ENCODE results near the gene KLRG1. TPM values are rescaled to one million over a fixed set of nuclear protein-coding genes. Genes with fewer than 3 reads are reported as not detected.

The KLRG1 gene
- 4.5 TPM for total RNA-seq

DNA sequence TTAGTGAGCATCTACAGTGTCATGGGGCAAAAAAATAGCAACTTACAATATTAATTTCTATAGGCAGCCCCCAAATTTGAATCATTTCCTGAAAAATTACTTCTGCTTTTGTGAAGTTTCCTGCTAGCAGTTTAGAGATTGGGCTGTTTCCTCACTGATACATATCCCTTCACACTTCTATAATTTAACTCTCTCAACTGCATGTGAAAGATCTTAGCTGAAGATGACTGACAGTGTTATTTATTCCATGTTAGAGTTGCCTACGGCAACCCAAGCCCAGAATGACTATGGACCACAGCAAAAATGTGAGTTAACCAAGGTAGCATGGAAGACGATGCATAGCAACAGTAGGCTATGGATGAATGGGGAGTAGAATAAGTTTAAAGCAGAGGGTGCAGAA lies at the start of gene KLRG1:
KLRG1 (plus strand) TSS at position 134 of the 400 bp plus-strand sequence; CDS start at position 224, 90 bp downstream.
- DNase-seq (ENCODE audit: low spot score) (no peak), ATAC-seq (no peak)
- intact Hi-C loops (cut with DNase I) = no loop called here

- no peak for DNase-seq (ENCODE audit: low spot score)
- no peak for ATAC-seq
- intact Hi-C loops (cut with DNase I) = no loop called here
Observed at GRCh38 chr12:8941691-8942478, 47.5 kb upstream of the KLRG1 start.

DNA sequence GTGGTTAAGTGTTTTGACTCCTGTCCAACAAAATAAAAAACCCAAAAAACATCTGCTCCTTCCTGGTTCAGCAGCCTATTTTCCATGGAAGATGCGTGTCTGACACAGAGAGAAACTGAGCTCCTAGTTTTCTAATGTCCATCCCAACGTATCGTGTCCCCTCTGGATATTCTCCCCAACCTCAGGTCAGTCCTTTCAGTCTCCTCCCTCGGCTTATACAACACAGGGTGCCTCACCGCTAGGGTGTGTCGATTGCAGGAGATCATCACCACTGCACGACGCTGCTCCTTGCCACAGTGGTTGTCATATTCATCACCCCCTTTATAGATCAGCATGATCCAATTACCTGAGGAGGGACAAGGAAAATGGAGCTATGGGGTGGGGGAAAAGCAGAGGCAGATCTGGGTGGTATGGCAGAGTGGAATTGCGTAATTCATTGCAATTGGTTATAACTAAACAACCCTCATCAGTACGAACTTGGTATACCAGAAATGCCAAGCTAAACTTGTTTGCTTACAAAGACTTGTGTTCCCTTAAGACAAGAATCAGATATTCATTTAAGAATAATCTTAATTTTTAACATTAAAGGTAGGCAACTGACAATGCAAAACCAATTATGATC lies 45.7 kb upstream of the KLRG1 start:
- intact Hi-C loops (cut with DNase I) = no loop called here

DNA sequence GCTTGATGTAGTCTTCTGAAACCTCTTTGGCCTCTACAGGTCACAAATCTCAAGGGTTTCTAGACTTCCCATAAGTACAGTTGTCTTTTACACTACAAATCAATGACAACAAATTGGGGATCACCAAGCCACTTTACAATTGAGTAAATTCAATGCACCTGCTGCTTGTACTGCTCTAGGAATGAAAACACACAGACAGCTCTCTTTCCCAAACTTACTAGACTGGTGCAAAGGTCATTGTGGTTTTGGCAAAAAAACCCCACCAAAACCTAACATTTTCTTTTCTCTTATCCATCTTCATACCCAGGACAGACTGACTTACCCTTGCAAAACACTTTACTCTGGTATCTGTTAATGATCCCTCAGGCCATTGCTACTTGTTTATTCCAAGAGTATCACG lies 42.6 kb upstream of the KLRG1 start:
- no peak for DNase-seq (ENCODE audit: low spot score)
- no peak for ATAC-seq
- intact Hi-C loops (cut with DNase I) = no loop called here

More for the DNA sequence above, 45.7 kb upstream of the KLRG1 start:
- no peak for DNase-seq (ENCODE audit: low spot score)
- ATAC-seq = no peak

- intact Hi-C loops (cut with DNase I) = no loop called here
- ATAC-seq (no peak), DNase-seq (ENCODE audit: low spot score) (no peak)
Observed at GRCh38 chr12:8947737-8948136, 41.6 kb upstream of the KLRG1 start.

GRCh38 chr12:8948701-8949341 lies 40.5 kb upstream of the KLRG1 start:
- no peak for DNase-seq (ENCODE audit: low spot score)
- intact Hi-C loops (cut with DNase I) = no loop called here
- ATAC-seq = no peak

DNA sequence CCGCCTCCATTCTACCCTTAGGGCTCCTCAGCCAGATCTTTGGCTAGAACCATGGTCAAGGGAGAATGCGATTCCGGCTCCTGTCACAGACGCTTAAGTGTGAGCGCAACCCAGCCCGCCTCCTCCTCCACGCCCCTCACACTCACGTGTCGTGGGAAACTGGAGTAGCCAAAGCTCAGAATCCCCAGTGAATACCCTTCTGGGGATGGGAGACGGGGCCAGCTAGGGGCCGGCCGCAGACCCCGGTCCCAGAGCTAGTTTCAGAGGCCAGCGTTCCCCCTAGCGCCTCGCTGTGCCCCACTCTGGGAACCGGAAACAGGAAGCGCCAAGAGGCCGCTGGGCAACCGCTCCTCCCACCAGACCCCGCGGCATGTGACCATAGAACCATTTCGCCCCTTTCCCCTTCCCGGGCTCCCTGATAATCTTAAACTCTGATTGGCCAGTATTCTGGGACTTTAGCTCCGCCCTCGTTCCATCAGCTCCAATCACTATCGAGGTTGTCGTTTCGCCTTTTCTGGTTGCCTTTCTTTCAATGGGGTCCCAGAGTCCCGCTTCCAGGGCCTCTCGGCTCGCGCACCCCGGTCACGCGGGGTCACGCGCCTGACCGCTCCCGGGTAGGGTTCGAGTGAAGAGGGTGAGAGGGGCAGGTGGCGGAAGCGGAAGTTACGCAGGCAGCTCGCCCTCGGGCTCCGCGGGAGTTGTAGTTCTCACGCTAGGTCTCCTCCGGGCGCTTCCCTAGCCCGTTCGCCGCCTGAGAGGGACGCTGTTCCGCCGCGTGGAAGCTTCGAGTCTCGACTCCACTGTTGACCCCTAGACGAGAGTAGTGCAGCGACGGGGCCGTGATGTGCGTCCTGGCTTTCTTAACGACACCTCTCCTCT lies 39.8 kb upstream of the KLRG1 start, which contains the start of gene M6PR:
M6PR (minus strand) TSS at position 304 of the 879 bp plus-strand sequence. CDS start 3,241 bp downstream, outside the sequence.
- intact Hi-C loops (cut with DNase I) = loop anchor here (10.0 kb wide), 1 partner anchor 75 kb away; no protein-coding TSS in a partner anchor
- DNase-seq (ENCODE audit: low spot score) (peak; percentile 95), ATAC-seq (peak; percentile 98)

GRCh38 chr12:8950221-8950527 lies 39.2 kb upstream of the KLRG1 start:
- DNase-seq (ENCODE audit: low spot score) (no peak), ATAC-seq (no peak)

GRCh38 chr12:8950702-8951478 lies 38.5 kb upstream of the KLRG1 start:
- intact Hi-C loops (cut with DNase I) = loop anchor here (10.0 kb wide), 1 partner anchor 74 kb away; no protein-coding TSS in a partner anchor
- DNase-seq (ENCODE audit: low spot score) = no peak
- ATAC-seq = no peak

More at GRCh38 chr12:8950221-8950527, 39.2 kb upstream of the KLRG1 start:
- intact Hi-C loops (cut with DNase I) = loop anchor here (10.0 kb wide), 1 partner anchor 75 kb away; no protein-coding TSS in a partner anchor

DNA sequence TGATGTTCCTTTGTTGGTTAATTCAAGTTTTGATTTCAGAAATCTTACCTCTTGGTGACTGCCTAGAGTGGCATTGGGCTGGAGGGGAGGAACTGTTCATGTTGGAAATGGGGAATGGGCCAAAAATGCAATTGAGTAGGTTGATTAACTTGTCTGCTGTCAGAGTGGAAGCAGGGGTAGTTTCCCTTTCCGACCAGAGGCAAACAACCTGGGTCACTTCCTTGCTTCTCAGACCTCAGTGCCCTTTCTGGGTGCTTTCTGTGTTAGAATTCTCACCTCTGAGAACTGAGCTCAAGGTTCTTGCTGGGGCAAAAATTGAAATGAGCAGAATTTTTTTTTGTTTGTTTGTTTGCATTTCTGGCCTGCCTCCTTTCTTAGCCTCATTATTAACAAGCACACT lies 37.6 kb upstream of the KLRG1 start:
- intact Hi-C loops (cut with DNase I) = loop anchor here (10.0 kb wide), 1 partner anchor 73 kb away; no protein-coding TSS in a partner anchor
- ATAC-seq = no peak
- DNase-seq (ENCODE audit: low spot score) = no peak

GRCh38 chr12:8953773-8954402 lies 35.5 kb upstream of the KLRG1 start:
- intact Hi-C loops (cut with DNase I) = loop anchor here (10.0 kb wide), 1 partner anchor 71 kb away; no protein-coding TSS in a partner anchor
- no peak for DNase-seq (ENCODE audit: low spot score)
- no peak for ATAC-seq

GRCh38 chr12:8956073-8956472 lies 33.3 kb upstream of the KLRG1 start:
- ATAC-seq = no peak
- intact Hi-C loops (cut with DNase I) = loop anchor here (10.0 kb wide), 1 partner anchor 69 kb away; no protein-coding TSS in a partner anchor
- no peak for DNase-seq (ENCODE audit: low spot score)

DNA sequence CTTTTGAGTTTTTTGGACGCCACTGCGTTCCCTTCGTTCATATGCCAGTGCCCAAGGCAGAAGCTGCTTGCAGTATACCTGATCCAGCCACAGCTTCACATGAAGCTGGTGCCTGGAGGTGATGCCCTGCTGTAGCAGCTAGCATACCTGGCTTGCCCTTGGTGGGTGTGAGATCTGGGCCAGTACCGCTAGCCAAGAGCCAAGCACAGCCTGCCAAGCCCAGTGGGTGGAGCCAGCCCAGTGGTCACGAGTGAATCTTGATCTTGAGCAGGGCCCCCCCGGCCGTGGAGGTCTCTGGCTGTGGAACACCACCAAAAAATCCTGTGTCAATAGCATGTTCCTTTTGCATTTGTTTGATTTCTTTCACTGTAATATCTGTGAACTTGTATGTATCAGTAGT lies 32.6 kb upstream of the KLRG1 start:
- intact Hi-C loops (cut with DNase I) = loop anchor here (10.0 kb wide), 1 partner anchor 68 kb away; no protein-coding TSS in a partner anchor
- ATAC-seq (no peak), DNase-seq (ENCODE audit: low spot score) (no peak)

GRCh38 chr12:8957561-8957960 lies 31.8 kb upstream of the KLRG1 start:
- intact Hi-C loops (cut with DNase I) = loop anchor here (10.0 kb wide), 1 partner anchor 67 kb away; no protein-coding TSS in a partner anchor
- ATAC-seq (no peak), DNase-seq (ENCODE audit: low spot score) (no peak)

DNA sequence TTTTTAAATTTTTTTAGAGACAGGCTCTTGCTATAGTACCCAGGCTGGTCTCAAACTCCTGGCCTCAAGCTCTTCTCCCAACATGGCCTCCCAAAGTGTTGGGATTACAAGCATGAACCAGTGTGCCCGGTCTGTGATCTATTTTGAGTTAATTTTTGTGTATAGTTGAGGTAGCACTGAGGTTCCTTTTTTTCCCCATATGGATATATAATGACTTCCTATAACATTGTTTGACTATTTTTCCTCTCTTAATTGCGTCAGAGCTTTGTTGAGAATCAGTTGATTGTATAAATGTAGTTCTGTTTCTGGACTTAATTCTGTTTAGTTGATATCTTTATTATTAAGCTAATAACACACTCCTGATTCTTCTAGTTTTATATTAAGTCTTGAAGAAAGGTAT lies 31.3 kb upstream of the KLRG1 start:
- intact Hi-C loops (cut with DNase I) = loop anchor here (10.0 kb wide), 1 partner anchor 67 kb away; no protein-coding TSS in a partner anchor
- ATAC-seq (no peak), DNase-seq (ENCODE audit: low spot score) (no peak)

DNA sequence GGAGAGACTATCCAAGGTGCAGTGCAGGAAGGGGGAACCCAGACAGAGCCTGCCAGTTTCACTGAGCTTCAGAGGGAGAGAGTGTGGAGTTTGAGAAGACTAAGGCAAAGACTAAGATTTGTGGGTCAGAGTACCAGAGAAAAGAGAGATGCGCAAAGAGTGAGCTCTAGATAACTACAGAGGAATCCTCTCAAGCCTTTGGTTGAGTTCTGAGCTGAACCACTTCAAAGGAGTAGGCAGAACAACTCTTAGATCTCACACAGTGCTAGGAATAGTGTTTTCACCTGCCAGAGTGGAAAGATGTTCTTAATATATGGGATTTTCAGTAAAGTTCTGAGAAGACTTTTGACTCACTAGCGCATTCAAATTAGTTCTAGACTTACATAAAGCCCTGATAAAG lies 29.2 kb upstream of the KLRG1 start:
- ATAC-seq = no peak
- intact Hi-C loops (cut with DNase I) = no loop called here
- DNase-seq (ENCODE audit: low spot score) = no peak

DNA sequence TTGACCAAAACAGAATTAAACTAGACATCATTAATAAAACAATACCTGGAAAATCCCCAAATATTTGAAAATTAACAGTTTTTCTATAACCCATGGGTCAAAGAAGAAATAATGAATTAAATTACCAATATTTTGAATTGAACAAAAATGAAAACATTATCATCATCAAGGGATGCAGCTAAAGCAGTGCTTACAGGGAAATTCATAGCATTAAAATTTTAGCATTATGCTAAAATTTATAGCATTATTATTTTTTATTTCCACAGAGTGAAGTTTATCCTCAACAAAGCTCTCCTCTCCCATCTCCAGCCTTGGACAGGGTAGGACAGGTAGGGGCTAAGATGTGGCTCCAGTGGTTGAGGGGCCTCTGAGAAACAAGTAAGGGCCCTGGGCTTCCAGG lies 20.6 kb upstream of the KLRG1 start:
- no peak for DNase-seq (ENCODE audit: low spot score)
- no peak for ATAC-seq
- intact Hi-C loops (cut with DNase I) = no loop called here
